GM18507 (cell line): ENCODE data around the gene CALHM5.

ENCODE experiments used
- DNase-seq: peaks from one replicate; pipeline ENCODE4 v3.0.0; 2011; ENCODE audit warnings: low read depth; ENCODE audit not compliant: insufficient read length; ENCODE audit errors: extremely low spot score
- FAIRE-seq: peaks from 2 replicates; lab custom pipeline; 2011; peaks lifted over from hg19 to GRCh38; lab: Jason Lieb, UNC

Gene CALHM5

GRCh38 chr6:116570856-116571682, 59.6 kb downstream of the CALHM5 start, which contains the start of gene RWDD1:
Gene RWDD1, plus strand, starts transcription at chr6:116571504. Its CDS starts 79 bp downstream, at chr6:116571583.
- FAIRE-seq: peak; percentile 96
- DNase-seq: peak; percentile 94

GRCh38 chr6:116571683-116572000, 60.2 kb downstream of the CALHM5 start:
- no peak for DNase-seq
- FAIRE-seq: no peak

- FAIRE-seq: peak; percentile 48
- DNase-seq: no peak
Measured at GRCh38 chr6:116572162-116572561, 60.7 kb downstream of the CALHM5 start.
